Endometrial microvascular endothelial cells (primary cell): ENCODE results near the gene BBIP1. TPM values are rescaled to one million over a fixed set of nuclear protein-coding genes. Genes with fewer than 3 reads are reported as not detected.
"Not testable (repeated sequence)": the region's sequence is repeated elsewhere in the genome, so short reads cannot be mapped to it uniquely, and the experiment has no call there.

ENCODE experiments used
- in situ Hi-C: cut with HindIII; loops from 2 replicates; pipeline ENCODE4 v1.10.0; 2017; ENCODE audit warnings: low sequenced_read_pairs, low pct_unique_long_range_greater_than_20kb; ENCODE audit errors: inconsistent ontology term
- total RNA-seq: library from RNA; depleted of rRNA; stranded (reverse); fragments of >200 nt; gene quantifications from one replicate; pipeline ENCODE4 v1.2.3, GENCODE V29; 2015; ENCODE audit errors: inconsistent ontology term

BBIP1 gene
- total RNA-seq, 1 donor from 2014 or later, result 21.4 TPM

- in situ Hi-C loops, result no loop called here
These were observed 12.9 kb upstream of the BBIP1 start for GRCh38 chr10:110931769-110932381.

DNA sequence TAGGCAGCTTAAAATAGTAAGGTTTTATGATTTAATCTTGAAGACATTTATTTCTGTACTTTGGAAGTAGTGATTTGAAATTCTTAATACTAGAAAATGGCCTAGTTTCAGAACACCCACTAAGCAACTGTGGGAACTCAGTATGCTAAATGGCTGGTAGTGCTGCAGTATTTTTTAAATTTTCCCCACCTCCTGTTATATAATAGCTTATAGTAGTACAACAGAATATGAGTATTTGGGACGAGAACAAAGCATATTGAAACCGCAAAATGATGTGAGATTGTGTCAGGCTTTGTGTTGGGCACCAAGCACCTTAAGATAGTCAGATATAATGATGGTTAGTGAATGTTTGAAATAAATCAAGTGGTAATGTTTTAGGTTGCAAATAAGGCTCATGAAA is 8.5 kb upstream of the BBIP1 start:
- in situ Hi-C loops, result no loop called here

GRCh38 chr10:110923856-110924493 is 5.0 kb upstream of the BBIP1 start:
- in situ Hi-C loops, result no loop called here

DNA sequence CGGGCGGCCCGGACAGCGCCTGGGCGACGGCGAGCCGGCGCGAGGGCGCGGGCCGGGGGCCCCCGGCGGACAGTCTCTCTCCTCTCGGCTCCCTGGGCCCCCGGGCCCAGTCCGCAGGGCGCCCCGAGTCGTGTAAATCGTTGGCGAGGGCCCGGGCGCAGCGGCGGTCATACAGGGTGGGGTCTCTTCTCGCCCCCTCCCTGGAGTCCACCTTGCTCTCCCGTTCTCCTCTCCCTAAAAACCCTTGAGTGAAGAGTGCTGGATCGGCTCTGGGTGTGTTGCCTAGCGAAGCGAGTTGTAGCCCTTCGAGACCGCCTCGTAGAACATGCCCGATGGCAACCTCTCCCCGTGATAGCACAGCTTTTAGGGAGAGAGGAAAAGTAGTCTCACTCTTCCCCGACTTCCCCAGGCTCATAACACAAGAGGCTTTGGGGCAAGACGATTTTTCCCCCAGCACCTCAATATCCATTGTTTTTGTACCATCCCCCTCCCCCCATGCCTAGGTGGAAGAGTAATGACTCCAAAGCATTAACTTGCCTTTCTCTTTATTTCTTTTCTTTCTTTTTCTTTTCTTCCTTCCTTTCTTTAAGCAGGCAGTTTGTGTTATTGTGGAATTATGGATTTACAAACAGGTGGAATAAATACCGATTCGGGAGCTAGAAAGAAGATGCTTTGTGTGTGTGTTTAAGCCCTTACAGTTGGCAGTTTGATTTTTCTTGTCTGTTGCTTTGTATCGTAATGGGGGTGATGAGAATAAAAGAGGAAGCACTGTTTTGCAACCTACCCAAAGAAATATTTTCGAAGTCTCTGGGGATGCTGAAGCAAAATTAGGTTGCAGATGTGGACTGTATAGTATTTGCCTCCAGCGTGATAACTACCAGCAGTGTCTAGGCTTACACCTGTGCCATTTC is 1.2 kb upstream of the BBIP1 start:
- in situ Hi-C loops, result no loop called here

DNA sequence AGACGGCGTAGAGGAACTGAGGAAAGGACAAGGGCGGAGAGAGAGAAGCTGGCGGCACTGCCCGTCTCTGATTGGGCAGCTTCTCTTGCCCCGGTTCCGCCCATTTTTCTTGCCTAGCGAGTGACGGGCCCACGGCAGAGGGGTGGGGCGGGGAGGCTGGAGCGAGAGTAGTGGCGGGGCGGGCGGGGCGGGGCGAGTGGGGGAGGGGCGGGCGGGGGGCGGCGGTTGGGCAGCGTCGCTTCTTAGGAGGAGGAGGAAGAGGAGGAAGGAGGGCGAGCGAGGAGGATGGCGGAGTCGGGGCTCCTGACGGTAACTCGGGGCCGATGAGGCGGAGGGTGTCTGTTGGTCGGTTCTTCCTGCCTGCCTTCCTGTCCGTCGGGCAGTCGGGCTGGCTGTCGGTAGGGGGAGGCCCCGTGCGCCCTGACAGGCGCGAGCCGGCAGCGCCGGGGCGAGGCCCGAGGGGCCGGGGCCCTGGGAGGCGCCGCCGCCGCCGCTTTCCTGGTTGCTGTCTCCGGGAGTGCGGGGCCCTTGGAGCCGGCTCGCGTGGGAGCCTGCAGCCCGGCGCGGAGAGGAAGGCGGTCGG is 460 bp upstream of the BBIP1 start, which contains the start of gene SHOC2:
TSS of gene SHOC2 (plus strand) at position 256 of the 583 bp plus-strand sequence. CDS start 44,755 bp downstream, outside the sequence.
- in situ Hi-C loops, result no loop called here

GRCh38 chr10:110918269-110918642 is 724 bp downstream of the BBIP1 start:
- in situ Hi-C loops, result no loop called here

DNA sequence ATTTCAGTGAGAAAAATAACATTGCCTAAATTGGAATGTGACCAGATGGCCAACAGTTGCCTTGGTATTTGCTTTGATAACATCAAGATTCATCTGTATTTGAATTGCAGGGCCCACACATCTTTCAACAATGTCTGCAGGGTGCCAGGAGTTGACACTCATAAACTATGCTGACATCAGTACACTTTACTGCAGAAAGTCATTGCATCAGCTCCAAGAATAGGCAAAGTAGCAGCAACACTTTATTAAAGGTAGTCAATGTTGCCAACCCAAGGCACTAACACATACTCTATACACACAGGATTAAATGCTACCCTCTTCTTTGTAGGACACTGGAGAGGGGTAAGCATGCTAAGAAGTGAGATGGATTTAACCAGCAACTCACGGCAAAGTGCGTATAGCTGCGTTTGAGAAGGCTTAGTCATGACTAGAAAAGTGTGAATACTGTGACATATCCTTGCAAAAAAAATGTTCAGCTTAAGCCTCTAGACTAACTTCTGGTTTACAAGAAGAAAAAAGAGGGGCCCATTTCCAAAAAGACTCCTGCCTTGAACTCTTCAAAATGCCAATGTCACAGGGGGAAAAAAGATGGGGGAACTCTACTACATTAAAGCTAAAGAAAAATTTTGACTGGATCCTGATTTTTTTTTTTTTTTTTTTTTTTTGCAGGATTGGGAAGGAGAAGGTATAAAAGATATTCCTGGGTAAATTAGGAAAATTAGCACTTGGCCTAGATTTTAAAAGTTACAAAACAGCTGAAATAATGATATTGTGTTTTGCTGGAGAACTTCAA is 2.2 kb downstream of the BBIP1 start:
- in situ Hi-C loops, result no loop called here

DNA sequence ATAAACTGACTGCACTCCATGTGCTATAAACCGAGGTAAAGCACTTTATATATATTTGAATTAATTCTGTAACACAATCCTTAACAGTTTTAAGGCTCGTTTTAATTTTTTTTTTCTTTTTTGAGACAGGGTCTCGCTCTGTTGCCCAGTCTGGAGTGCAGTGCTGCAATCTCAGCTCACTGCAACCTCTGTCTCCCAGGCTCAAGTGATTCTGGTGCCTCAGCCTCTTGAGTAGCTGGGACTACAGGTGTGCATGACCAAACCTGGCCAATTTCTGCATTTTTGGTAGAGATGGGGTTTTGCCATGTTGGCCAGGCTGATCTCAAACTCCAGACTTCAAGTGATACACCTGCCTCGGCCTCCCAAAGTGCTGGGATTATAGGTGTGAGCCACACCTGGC is 3.4 kb downstream of the BBIP1 start:
- in situ Hi-C loops, result not testable (repeated sequence)

DNA sequence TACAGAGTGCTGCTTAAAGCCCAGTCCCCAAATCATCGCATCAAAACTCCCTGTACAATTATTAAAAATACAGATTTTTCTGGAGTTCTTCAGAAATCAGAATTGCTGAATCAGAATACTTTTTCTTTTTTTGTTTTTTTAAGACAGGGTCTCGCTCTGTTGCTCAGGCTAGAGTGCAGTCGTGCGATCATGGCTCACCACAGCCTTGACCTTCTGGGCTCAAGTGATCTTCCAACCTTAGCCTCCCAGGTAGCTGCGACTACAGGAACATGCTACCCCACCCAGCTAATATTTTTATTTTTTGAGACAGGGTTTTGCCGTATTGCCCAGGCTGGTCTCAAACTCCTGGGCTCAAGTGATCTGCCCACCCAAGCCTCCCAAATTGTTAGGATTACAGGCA is 3.9 kb downstream of the BBIP1 start:
- in situ Hi-C loops, result no loop called here

DNA sequence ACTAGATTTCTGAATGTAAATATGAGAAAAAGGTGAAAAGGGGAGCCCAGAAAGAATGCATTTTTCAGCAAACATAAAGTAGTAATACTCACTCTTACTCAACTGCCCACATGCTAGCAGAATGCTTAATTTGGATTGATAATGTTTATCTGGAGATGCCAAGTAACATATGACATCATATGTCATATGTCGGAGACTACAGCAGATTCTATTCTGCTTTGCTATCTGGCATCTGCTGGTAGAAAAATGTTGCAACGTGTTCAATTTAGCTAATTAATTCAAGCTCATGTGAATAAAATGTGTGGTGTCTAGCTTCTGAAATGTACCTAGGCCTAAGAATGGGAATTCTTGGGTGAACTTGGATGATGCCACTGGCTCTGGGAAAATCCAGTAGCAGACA is 4.5 kb downstream of the BBIP1 start:
- in situ Hi-C loops, result no loop called here

DNA sequence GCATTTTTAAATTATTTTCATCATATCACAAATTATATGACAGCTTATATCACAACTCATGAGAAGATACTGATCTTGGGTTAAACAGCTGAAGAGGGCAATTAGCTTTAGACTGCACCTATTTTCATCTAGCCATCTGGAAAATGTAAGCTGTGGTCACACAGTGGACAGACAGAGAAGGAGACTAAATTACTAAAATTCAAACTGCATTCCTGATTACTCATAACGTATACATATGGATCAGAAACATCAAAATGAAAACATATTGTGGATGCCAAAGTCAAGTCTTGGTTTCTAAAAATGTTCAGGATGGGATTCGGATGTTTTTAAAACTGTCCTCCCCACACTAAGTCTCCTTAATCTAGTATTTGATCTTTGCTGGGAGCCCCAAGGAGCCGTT is 6.6 kb downstream of the BBIP1 start:
- in situ Hi-C loops, result no loop called here

GRCh38 chr10:110910138-110910537 is 8.8 kb downstream of the BBIP1 start:
- in situ Hi-C loops, result no loop called here

DNA sequence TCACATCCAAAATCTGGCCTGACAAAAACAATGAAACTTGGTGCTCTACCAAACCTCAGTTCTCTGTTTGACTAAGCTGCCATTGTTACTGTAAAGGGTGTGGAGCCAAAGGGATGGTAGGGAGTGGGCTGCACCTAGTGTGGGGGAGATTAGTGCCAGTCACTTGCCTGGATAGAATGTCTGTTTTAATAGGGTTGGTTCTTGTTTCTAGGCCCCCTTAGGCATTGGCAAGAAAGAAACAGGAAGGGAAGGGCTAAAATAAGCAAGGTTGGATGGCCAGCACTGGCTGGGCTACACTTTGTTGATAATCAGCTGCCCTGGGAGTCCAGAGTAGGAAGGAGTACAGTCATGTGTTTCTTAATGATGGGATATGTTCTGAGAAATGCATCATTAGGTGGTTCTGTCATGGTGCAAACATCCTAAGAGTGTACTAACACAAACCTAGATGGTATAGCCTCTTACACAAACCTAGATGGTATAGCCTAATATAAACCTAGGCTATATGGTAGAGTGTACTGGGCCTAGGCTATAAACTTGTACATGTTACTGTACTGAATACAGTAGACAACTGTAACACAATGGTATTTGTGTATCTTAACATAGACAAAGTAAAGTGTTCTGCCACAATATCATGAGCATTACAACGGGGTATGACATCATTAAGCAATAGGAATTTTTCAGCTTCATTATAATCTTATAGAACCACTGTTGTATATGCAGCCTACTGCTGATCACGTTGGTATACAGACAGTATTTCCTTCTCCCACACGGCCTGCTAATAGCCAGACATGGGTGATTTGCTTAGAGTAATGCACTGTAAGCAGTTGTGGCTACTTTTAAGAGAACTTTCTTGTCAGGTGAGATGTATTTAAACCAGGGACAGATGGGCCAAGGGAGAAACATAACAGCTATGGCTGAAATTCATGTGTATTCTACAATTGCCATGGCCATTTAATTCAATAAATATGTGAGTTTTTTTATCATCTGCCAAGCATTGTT is 15.4 kb downstream of the BBIP1 start:
- in situ Hi-C loops, result no loop called here

- in situ Hi-C loops, result no loop called here
These were observed 16.8 kb downstream of the BBIP1 start for GRCh38 chr10:110901954-110902819.

DNA sequence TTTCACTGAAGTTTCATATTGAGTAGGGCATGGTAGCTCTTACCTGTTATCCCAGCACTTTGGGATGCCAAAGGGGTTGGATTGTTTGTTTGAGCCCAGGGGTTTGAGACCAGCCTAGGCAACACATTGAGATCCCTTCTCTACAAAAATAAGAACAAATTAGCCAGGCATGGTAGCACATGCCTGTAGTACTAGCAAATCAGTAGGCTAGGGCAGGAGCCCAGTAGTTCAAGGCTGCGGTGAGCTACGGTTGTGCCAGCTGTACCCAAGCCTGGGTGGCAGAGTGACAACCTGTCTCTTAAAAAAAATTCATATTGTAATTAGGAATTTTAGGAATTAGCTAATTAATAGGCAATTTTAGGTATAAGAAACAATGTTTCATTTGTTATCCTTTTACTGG is 18.0 kb downstream of the BBIP1 start:
- in situ Hi-C loops, result no loop called here

GRCh38 chr10:110898391-110898790 is 20.6 kb downstream of the BBIP1 start:
- in situ Hi-C loops, result no loop called here

DNA sequence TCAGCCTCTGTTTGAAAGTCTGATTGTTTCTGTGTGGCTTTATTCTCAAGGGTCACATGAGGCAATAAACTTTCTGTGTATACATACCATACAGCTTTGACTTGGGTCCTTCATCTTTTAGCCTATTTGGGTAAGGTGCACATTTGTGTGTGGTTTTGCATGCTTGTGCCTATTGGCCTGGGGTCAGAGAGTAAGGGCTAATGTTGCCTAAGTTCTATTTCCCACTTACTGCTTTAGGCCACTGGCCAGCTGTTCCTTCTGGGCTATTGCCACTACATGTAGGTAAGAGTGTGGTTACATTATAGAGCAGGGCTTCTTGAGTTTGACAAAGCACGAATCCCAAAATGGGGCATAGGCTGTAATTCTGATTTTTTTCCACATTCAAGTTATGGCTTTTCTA is 21.8 kb downstream of the BBIP1 start:
- in situ Hi-C loops, result no loop called here
